ENCODE results near the gene MAML3. TPM values are rescaled to one million over a fixed set of nuclear protein-coding genes. Genes with fewer than 3 reads are reported as not detected.

MAML3 gene
- total and polyA plus RNA-seq, 9 donors = 11.1 to 23.8 (median 14.9) TPM

GRCh38 chr4:139676913-139677585, 476.9 kb downstream of the MAML3 start:
- intact Hi-C loops (cut with DNase I) = loop anchor here in 1 of 4 donors (10.0 kb wide), 1 partner anchor 358 kb away; no protein-coding TSS in a partner anchor
- Histone ChIP-seq H3K4me3 (no peak overlapping the region), H3K27me3 (no peaks in the 10 kb centered on the region), H3K36me3 (no peaks in the 10 kb centered on the region), H3K9me3 (no peaks in the 10 kb centered on the region), H3K27ac (no peak overlapping the region), H3K4me1 (ENCODE audit: insufficient read depth) (no peaks in the 10 kb centered on the region)
- WGBS, 3 donors = 79 to 88% (median 86%) methylated on average over 4 of the region's 4 CpGs
- no peak for DNase-seq
- TF ChIP-seq POLR2A (IDR thresholded peaks at IDR 0.05) = no peak
- TF ChIP-seq, protein P1, sequence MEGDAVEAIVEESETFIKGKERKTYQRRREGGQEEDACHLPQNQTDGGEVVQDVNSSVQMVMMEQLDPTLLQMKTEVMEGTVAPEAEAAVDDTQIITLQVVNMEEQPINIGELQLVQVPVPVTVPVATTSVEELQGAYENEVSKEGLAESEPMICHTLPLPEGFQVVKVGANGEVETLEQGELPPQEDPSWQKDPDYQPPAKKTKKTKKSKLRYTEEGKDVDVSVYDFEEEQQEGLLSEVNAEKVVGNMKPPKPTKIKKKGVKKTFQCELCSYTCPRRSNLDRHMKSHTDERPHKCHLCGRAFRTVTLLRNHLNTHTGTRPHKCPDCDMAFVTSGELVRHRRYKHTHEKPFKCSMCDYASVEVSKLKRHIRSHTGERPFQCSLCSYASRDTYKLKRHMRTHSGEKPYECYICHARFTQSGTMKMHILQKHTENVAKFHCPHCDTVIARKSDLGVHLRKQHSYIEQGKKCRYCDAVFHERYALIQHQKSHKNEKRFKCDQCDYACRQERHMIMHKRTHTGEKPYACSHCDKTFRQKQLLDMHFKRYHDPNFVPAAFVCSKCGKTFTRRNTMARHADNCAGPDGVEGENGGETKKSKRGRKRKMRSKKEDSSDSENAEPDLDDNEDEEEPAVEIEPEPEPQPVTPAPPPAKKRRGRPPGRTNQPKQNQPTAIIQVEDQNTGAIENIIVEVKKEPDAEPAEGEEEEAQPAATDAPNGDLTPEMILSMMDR (IDR thresholded peaks at IDR 0.05) = no peak
- TF ChIP-seq EP300 (IDR thresholded peaks at IDR 0.05) = no peak

- intact Hi-C loops (cut with DNase I) = loop anchor here in 1 of 4 donors (10.0 kb wide), 1 partner anchor 358 kb away; no protein-coding TSS in a partner anchor
- WGBS, 3 donors = 78 to 92% (median 91%) methylated on average over 2 of the region's 2 CpGs
- no peak overlapping the region for H3K4me3 ChIP-seq
- DNase-seq = no peak
- H3K27ac ChIP-seq = no peak overlapping the region
- no peaks in the 10 kb centered on the region for H3K27me3 ChIP-seq
- TF ChIP-seq POLR2A (IDR thresholded peaks at IDR 0.05) (no peak), EP300 (IDR thresholded peaks at IDR 0.05) (no peak)
- TF ChIP-seq, protein P1 (IDR thresholded peaks at IDR 0.05) = no peak
- H3K36me3 ChIP-seq = no peaks in the 10 kb centered on the region
- H3K9me3 ChIP-seq = no peaks in the 10 kb centered on the region
- H3K4me1 ChIP-seq (ENCODE audit: insufficient read depth) = no peaks in the 10 kb centered on the region
Measured at GRCh38 chr4:139676365-139676764, 477.6 kb downstream of the MAML3 start.

DNA sequence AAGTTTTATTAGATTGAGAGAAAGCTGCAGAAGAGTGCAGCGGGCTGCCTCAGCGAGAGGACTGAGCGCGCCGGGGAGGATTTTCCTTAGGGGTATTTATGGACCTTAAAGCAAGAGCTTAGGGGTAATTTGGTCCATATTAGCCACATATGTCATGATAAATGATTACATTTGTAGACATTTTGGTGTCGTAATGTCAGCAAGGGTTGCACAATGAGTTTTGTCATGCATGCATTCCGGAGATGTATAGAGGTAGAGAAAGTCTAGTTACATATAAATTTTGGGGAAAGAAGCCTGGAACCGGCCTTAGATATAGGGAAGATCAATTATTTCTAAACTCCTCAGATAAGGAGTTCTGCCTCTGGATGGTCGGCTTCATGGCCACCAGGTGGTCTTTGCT, 478.3 kb downstream of the MAML3 start:
- intact Hi-C loops (cut with DNase I) = loop anchor here in 1 of 4 donors (10.0 kb wide), 1 partner anchor 359 kb away; no protein-coding TSS in a partner anchor

GRCh38 chr4:139674875-139675550, 479.0 kb downstream of the MAML3 start:
- intact Hi-C loops (cut with DNase I) = loop anchor here in 1 of 4 donors (10.0 kb wide), 1 partner anchor 360 kb away; no protein-coding TSS in a partner anchor
- TF ChIP-seq, protein P1 (IDR thresholded peaks at IDR 0.05) = no peak
- TF ChIP-seq EP300 (IDR thresholded peaks at IDR 0.05) = no peak
- TF ChIP-seq POLR2A (IDR thresholded peaks at IDR 0.05) = no peak
- Histone ChIP-seq H3K27me3 (no peaks in the 10 kb centered on the region), H3K4me1 (ENCODE audit: insufficient read depth) (no peaks in the 10 kb centered on the region), H3K36me3 (no peaks in the 10 kb centered on the region), H3K4me3 (no peak overlapping the region), H3K27ac (no peak overlapping the region), H3K9me3 (no peaks in the 10 kb centered on the region)
- no peak for DNase-seq
- WGBS, 3 donors = 91 to 94% (median 94%) methylated on average over 10 of the region's 10 CpGs

More for the DNA sequence above, 478.3 kb downstream of the MAML3 start:
- no peaks in the 10 kb centered on the region for H3K9me3 ChIP-seq
- no peak for TF ChIP-seq POLR2A (IDR thresholded peaks at IDR 0.05)
- TF ChIP-seq, protein P1 (IDR thresholded peaks at IDR 0.05) = no peak
- H3K27ac ChIP-seq = no peak overlapping the region
- H3K4me3 ChIP-seq = no peak overlapping the region
- WGBS, 3 donors = 94 to 96% (median 95%) methylated on average over 9 of the region's 9 CpGs
- H3K36me3 ChIP-seq = no peaks in the 10 kb centered on the region
- no peaks in the 10 kb centered on the region for H3K27me3 ChIP-seq
- DNase-seq = no peak
- H3K4me1 ChIP-seq (ENCODE audit: insufficient read depth) = no peaks in the 10 kb centered on the region
